ENCODE data around the gene YBEY.

Gene YBEY

GRCh38 chr21:46264690-46265144, 21.4 kb upstream of the YBEY start:
- DNase-seq = no peak

DNA sequence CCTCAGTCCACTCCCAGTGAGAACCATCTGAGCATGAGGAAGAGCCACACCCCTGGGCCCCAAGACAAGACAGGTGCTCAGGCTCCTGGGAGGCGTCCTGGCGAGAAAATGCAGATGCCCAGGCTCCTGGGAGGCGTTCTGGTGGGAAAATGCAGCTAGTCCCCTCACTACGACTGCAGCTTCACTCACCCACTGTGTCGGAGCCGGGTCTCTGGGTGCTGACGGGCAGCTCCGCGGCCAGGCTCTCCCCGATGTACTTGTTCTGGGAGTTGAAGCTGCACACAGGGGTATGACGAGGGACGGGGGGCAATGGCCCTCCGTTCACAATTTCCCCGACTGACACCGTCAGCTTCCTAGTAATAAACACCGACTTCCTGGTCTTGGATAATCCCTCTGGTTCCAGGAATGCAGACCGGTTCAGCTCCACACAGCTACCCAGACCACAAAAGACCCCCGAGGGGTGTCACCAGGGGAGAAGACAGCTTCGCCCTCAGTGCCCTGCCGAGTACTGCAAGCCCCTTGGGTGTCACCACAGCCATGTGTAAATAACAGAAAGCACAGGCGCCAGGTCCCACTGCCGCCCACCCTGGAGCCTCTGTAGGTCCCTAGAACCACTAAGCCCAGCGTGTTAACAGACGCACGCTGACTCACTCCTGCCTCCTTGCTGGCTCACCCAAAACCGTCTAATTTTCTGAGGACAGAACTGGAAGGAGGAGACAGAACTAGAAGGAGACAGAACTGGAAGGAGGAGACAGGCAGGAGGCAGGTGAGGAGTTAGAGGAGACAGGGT, 20.2 kb upstream of the YBEY start:
- DNase-seq = no peak

DNA sequence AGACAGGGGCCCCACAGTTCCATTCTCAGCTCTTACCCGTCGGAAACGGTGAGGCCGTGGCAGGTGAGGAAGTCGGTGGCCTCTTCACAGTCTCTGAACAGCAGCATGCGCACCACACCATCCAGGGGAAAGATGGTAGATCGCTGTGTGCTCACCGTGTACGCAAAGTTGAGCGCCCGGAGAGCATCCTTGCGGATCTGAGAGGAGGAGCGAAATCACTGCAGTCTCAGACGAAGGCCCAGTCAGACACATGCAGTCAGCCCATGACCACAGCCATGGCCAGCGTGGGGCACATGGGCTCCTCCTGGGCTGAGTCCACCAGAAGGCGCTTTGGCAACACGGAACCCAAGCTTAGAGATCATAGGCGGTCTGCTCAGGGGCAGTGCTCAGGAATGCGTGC, 19.2 kb upstream of the YBEY start:
- no peak for DNase-seq

DNA sequence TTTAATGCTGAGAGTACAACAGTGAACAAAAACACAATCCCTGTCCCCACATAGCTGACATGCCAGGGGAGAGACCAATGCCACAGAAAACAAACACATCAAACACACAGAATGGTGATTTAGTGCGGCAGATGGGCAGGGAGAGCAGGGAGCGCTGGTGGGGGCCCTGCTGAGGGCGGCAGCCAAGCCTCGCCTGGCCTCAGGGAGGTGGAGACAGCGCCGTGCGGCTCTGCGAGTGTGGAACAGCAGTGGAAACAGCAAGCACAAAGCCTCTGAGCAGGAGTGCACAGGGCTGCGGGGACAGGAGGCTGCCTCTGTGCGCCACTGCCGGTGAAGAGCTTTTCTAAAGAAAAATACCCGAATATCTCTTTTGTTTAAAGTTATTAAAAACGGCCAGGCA, 17.8 kb upstream of the YBEY start:
- DNase-seq = no peak

DNA sequence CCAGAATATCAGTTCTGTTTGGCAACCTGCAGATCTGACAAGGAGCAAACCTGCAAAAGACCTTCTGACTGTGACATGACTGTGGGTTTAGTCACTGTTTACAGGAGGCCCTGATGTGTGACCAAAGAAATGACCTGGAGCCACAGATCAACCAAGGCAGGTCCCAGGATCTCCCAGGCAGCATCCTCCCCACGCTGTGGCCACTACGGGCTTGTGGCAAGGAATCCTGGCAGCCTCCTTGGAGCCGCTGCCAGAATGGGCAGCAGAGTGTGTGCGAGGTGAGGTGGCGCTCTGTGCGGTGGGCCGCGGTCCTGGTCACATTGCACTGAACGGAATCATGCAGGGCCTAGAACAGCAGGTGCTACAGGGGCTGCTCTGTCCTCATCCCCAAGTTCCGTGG, 16.7 kb upstream of the YBEY start:
- no peak for DNase-seq

- no peak for DNase-seq
These were observed 12.8 kb upstream of the YBEY start for GRCh38 chr21:46273341-46273740.

DNA sequence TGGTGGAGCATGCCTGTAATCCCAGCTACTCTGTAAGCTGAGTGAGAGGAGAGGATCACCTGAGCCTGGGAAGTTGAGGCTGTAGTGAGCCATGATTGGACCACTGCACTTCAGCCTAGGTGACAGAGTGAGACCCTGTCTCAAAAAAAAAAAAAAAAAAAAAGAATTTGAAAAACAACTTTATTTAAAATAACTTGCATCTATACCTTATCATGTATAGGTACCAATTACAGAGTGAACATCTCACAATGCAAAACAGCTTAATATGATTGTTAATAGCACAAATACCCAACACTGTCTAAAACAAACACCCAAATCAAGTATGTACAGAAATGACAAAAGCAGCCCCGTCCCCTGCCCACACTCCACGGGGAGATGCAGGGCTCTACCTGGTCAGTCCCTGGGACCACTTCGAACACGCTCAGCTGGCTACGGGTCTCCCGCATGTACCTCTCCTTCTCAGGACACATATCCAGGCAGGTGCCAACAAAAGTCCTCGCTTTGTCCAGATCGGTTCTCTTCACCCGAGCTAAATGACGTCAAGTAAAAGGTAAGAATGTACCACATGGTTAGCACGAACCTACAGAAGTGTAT, 11.2 kb upstream of the YBEY start:
- DNase-seq = no peak

GRCh38 chr21:46284077-46284644, 2.0 kb upstream of the YBEY start:
- DNase-seq = no peak

GRCh38 chr21:46284733-46285132, 1.4 kb upstream of the YBEY start:
- no peak for DNase-seq

- DNase-seq = no peak
These were observed 908 bp upstream of the YBEY start, which contains the start of gene MCM3AP for GRCh38 chr21:46285206-46285661. TSS of gene MCM3AP (minus strand) at chr21:46285611. CDS start at chr21:46285286, 325 bp downstream.

DNA sequence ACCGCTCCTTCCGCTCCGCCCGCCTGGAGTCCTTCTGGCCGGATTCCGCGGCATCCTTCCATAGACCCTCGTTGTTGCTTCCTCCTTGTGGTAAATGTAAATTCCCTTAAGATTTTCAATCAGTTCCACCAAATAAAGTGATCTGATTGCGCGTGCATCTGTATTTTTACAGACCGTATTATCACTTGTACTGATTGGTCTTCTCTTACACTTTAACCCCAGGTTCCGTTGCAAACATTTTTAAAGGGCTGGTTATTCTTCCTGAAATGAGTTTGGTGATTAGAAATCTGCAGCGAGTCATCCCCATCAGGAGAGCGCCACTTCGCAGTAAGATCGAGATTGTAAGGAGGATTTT, 483 bp downstream of the YBEY start:
- no peak for DNase-seq

GRCh38 chr21:46287541-46287940, 1.4 kb downstream of the YBEY start:
- no peak for DNase-seq

- DNase-seq = no peak
These were observed 3.6 kb downstream of the YBEY start for GRCh38 chr21:46289655-46290179.

DNA sequence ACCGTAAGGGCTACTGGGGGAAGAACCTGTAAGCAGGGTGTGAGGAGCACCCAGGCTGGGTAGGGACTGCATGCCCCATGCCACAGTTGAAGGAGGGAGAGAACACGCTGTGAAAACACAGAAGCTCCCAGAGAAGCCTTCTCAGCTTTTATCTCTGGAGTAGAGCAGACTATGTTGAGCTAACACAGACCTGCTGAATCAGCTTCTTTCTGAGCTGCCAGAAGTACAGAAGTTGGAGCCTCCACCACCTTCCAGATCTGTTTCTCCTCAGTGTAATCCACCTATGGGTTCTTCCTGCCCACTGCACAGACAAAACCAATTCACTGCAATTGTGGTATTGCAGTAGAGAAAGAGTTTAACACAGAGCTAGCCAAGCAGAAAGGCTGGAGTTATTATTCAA, 5.4 kb downstream of the YBEY start:
- no peak for DNase-seq

GRCh38 chr21:46294647-46295176, 8.6 kb downstream of the YBEY start:
- DNase-seq = no peak

DNA sequence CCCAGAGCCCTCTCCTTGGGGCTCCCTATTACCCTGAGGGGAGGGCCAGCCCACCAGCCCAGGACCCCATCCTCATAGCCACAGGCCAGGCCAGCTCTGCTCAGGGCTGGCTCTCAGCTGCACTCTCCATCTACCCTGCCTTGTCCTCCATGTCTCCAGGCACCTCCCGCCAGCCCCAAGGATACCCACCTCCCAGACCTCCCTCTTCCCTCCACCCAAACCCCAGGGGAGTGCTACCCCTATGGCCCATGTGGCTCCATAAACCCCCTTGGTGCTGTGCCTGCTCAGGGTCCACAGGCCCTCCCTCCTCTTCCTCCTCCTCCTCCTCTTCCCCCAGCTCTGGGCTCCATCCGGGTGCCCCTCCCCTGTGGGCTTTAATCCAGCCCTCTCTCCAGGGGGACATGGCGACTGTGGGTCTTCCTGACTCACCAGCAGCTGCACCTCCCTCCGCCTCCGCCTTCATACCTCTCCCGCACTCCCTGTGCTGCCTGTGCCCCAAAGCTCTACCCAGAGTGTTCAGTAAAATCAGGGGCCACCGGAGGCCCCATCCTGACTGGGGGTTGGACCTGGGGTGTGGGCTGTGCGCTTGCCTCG, 9.1 kb downstream of the YBEY start:
- DNase-seq = peak in 1 of 2 experiments; percentile 10

GRCh38 chr21:46295996-46296752, 10.0 kb downstream of the YBEY start:
- DNase-seq = peak; percentile 48 to 68

GRCh38 chr21:46297338-46298271, 11.5 kb downstream of the YBEY start:
- no peak for DNase-seq

DNA sequence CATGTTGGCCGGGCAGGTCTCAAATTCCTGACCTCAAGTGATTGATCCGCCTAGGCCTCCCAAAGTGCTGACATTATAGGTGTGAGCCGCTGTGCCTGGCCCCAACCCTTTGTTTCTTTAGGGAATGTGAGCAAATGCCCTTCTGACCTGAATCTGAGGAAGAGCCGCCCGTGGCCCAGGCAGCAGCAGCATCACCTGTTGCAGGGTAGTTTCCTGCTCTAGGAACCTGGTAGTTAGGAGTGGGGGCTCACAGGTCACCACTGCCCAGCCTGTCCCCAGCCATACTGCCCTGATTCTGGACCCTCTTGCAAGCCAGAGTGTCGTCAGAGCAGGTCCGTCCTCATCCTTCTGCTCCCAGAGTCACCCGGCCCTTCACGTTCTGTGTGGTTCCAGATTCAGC, 13.0 kb downstream of the YBEY start:
- no peak for DNase-seq

- no peak for DNase-seq
These were observed 15.6 kb downstream of the YBEY start for GRCh38 chr21:46301759-46302158.

DNA sequence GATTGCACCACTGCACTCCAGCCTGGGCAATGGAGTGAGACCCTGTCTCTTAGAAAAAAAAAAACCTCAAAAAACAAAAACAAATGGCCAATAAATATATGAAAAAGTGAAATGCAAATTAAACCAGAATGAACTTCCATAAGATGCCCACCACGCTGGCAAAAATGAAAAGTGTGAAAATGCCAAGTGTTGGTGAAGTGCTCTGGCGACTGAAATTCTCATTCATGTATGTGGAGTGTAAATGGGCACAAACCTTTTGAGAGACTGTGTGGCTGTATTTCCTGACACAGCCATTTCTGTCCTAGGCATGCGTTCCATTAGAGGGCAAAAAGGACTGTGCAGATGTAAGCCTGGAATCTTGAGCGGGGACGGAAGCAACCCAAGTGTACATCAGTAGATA, 18.3 kb downstream of the YBEY start:
- no peak for DNase-seq

Measured in stimulated activated CD4-positive, alpha-beta T cell treated with anti-CD3 and anti-CD28 coated beads, Interleukin-4, amount 100 ng/mL, for 4 hours (primary cell).